Transverse colon (tissue), 4 donors: ENCODE results near the gene MARCHF9. TPM values are rescaled to one million over a fixed set of nuclear protein-coding genes. Genes with fewer than 3 reads are reported as not detected.

Experiments
- DNase-seq: peaks from one replicate; pipeline ENCODE4 v3.0.0-alpha.2; 2019
- H3K27ac ChIP-seq, 4 donors: fragments of 200-600 bp; sonication (generic); 2 replicates each; pipeline ENCODE4 v1.5.1; 2016 to 2018; ENCODE audit warnings: inconsistent platforms in 4 of 4
- H3K27me3 ChIP-seq: fragments of 200-600 bp; sonication (generic); 2 replicates; pipeline ENCODE4 v1.5.1; 2017; ENCODE audit warnings: inconsistent platforms
- H3K36me3 ChIP-seq, 4 donors: fragments of 200-600 bp; sonication (generic); 2 replicates each; pipeline ENCODE4 v1.5.1; 2017 to 2019; ENCODE audit warnings: inconsistent platforms in 4 of 4
- H3K4me1 ChIP-seq, 4 donors: fragments of 200-600 bp; sonication (generic); 2 replicates each; pipeline ENCODE4 v1.5.1; 2017 to 2020; ENCODE audit warnings: inconsistent platforms in 4 of 4
- H3K4me3 ChIP-seq, 4 donors: fragments of 200-600 bp; sonication (generic); 1 replicate in 1 of 4; 2 replicates in 3 of 4; pipeline versions ENCODE4 v1.5.1 to v1.6.1; 2017 to 2019; ENCODE audit warnings: inconsistent platforms in 4 of 4
- H3K9me3 ChIP-seq, 2 donors: fragments of 200-600 bp; sonication (generic); 2 replicates each; pipeline ENCODE4 v1.5.1; 2017 to 2019; ENCODE audit warnings: inconsistent platforms in 2 of 2
- CTCF ChIP-seq, 5 experiments: fragments of 200-600 bp in 3 of 5; fragments of 450-650 bp in 2 of 5; sonication (generic) in 3 of 5; IDR thresholded peaks; 1 replicate in 2 of 5; 2 replicates in 3 of 5; pipeline ENCODE4 v1.5.1; 2016 to 2017; ENCODE audit warnings: antibody characterized with exemption in 5 of 5, inconsistent platforms in 3 of 5, mild to moderate bottlenecking in 2 of 5, moderate library complexity in 1 of 5
- EP300 ChIP-seq: sonication (generic); formaldehyde crosslinking; IDR thresholded peaks from one replicate; pipeline ENCODE4 v1.6.1; 2017; ENCODE audit warnings: antibody characterized with exemption, low read depth
- POLR2A ChIP-seq: fragments of 450-650 bp; IDR thresholded peaks from one replicate; pipeline ENCODE4 v1.6.1; 2016; ENCODE audit warnings: antibody characterized with exemption, mild to moderate bottlenecking, moderate library complexity
- POLR2AphosphoS5 ChIP-seq, 3 donors: sonication (generic); formaldehyde crosslinking; IDR thresholded peaks; one replicate each; pipeline ENCODE4 v1.6.1; 2016; ENCODE audit warnings: antibody characterized with exemption in 3 of 3
- WGBS, 2 donors: methylation state at CpG; one replicate each; pipeline ENCODE4 v1.1.5; 2018; ENCODE audit warnings: low coverage in 1 of 2; 5-methylcytosine and 5-hydroxymethylcytosine counted together
- in situ Hi-C, 4 donors: fragments of 200-750 bp; cut with MboI; loops; one replicate each; pipeline versions ENCODE4 v1.15.0 to v1.15.1; 2017; ENCODE audit warnings: low sequenced_read_pairs in 3 of 4, low pct_ligation_motif_present in 1 of 4, low pct_unique_long_range_greater_than_20kb in 1 of 4
- intact Hi-C: fragments of 100-400 bp; cut with DNase I; formaldehyde crosslinking; loops from one replicate; pipeline ENCODE4 v1.15.1; 2023; ENCODE audit warnings: low total_unique reads
- total RNA-seq, 4 donors: library from RNA; depleted of rRNA; stranded (reverse); fragments of >200 nt; gene quantifications; one replicate each; pipeline ENCODE4 v1.1.0, GENCODE V29; 2016

MARCHF9 gene
- total RNA-seq, 4 donors from 2014 or later: 1.5 to 24.1 (median 9.5) TPM

- Histone ChIP-seq H3K4me3 (no peak overlapping the region), H3K27ac (no peak overlapping the region), H3K9me3 (no peaks in the 10 kb centered on the region), H3K27me3 (no peaks in the 10 kb centered on the region), H3K4me1 (no peaks in the 10 kb centered on the region), H3K36me3 (peaks cover 0 to 44% (median 20%) of the 10 kb centered on the region in 4 donors)
- no peak for TF ChIP-seq POLR2A
- no peak for TF ChIP-seq CTCF (IDR thresholded peaks at IDR 0.05)
- no peak for TF ChIP-seq EP300
- no peak for TF ChIP-seq POLR2AphosphoS5 (IDR thresholded peaks at IDR 0.05)
- WGBS, 2 donors: 94 to 95% methylated on average over 19 to 22 of the region's 22 CpGs
- no peak for DNase-seq
- intact Hi-C loops (no loop called here), in situ Hi-C loops (no loop called here)
Observed at GRCh38 chr12:57717846-57718640, 36.9 kb upstream of the MARCHF9 start.

GRCh38 chr12:57718641-57719528 lies 36.0 kb upstream of the MARCHF9 start:
- H3K36me3 ChIP-seq: peaks cover 0 to 44% (median 20%) of the 10 kb centered on the region in 4 donors
- H3K27me3 ChIP-seq: no peaks in the 10 kb centered on the region
- 96% methylated on average over 15 of the region's 15 CpGs; no CpG with 5 or more reads in 1 of the 2 donors for WGBS, 2 donors
- no peak for TF ChIP-seq CTCF (IDR thresholded peaks at IDR 0.05)
- no peak for TF ChIP-seq POLR2AphosphoS5 (IDR thresholded peaks at IDR 0.05)
- TF ChIP-seq EP300: no peak
- TF ChIP-seq POLR2A: no peak
- in situ Hi-C loops: no loop called here
- H3K4me1 ChIP-seq: no peaks in the 10 kb centered on the region
- no peaks in the 10 kb centered on the region for H3K9me3 ChIP-seq
- no peak overlapping the region for H3K4me3 ChIP-seq
- no peak overlapping the region for H3K27ac ChIP-seq
- intact Hi-C loops: no loop called here
- DNase-seq: no peak

- H3K4me1 ChIP-seq: no peaks in the 10 kb centered on the region
- H3K27ac ChIP-seq: no peak overlapping the region
- no peaks in the 10 kb centered on the region for H3K27me3 ChIP-seq
- in situ Hi-C loops: no loop called here
- intact Hi-C loops: no loop called here
- H3K36me3 ChIP-seq: peaks cover 0 to 39% (median 19%) of the 10 kb centered on the region in 4 donors
- TF ChIP-seq POLR2AphosphoS5 (IDR thresholded peaks at IDR 0.05) (no peak), EP300 (no peak), POLR2A (no peak), CTCF (IDR thresholded peaks at IDR 0.05) (no peak)
- H3K9me3 ChIP-seq: no peaks in the 10 kb centered on the region
- no peak for DNase-seq
- H3K4me3 ChIP-seq: no peak overlapping the region
- WGBS, 2 donors: 80 to 91% methylated on average over 2 to 20 of the region's 20 CpGs
Observed at GRCh38 chr12:57719777-57720605, 34.9 kb upstream of the MARCHF9 start.
